Measurements from ENCODE around the gene NSRP1.
"Not testable (repeated sequence)": the region's sequence is repeated elsewhere in the genome, so short reads cannot be mapped to it uniquely, and the experiment has no call there.

Gene NSRP1

GRCh38 chr17:30130121-30130520, 13.5 kb downstream of the NSRP1 start:
- no peak for DNase-seq

GRCh38 chr17:30132615-30133014, 16.0 kb downstream of the NSRP1 start:
- no peak for DNase-seq

GRCh38 chr17:30133197-30133596, 16.6 kb downstream of the NSRP1 start:
- DNase-seq: no peak

- no peak for DNase-seq
Observed at GRCh38 chr17:30134551-30134950, 17.9 kb downstream of the NSRP1 start.

GRCh38 chr17:30137158-30137557, 20.5 kb downstream of the NSRP1 start:
- no peak for DNase-seq

- DNase-seq: not testable (repeated sequence)
Observed at GRCh38 chr17:30147860-30148259, 31.2 kb downstream of the NSRP1 start.

- no peak for DNase-seq
Observed at GRCh38 chr17:30148376-30148775, 31.8 kb downstream of the NSRP1 start.

- no peak for DNase-seq
Observed at GRCh38 chr17:30151471-30151870, 34.9 kb downstream of the NSRP1 start.

- DNase-seq: no peak
Observed at GRCh38 chr17:30153463-30153862, 36.8 kb downstream of the NSRP1 start.

GRCh38 chr17:30155389-30155788, 38.8 kb downstream of the NSRP1 start:
- DNase-seq: no peak

- no peak for DNase-seq
Observed at GRCh38 chr17:30158896-30159625, 42.4 kb downstream of the NSRP1 start.

- DNase-seq: no peak
Observed at GRCh38 chr17:30160419-30161172, 44.0 kb downstream of the NSRP1 start.

GRCh38 chr17:30161601-30162000, 45.0 kb downstream of the NSRP1 start:
- no peak for DNase-seq

GRCh38 chr17:30164531-30164930, 47.9 kb downstream of the NSRP1 start:
- DNase-seq: no peak

GRCh38 chr17:30165147-30165546, 48.5 kb downstream of the NSRP1 start:
- DNase-seq: no peak

- no peak for DNase-seq
Observed at GRCh38 chr17:30165960-30166359, 49.3 kb downstream of the NSRP1 start.

- DNase-seq: no peak
Observed at GRCh38 chr17:30170415-30170987, 53.9 kb downstream of the NSRP1 start.

- no peak for DNase-seq
Observed at GRCh38 chr17:30172560-30172959, 55.9 kb downstream of the NSRP1 start.

GRCh38 chr17:30173649-30174048, 57.0 kb downstream of the NSRP1 start:
- peak; percentile 12 for DNase-seq

- no peak for DNase-seq
Observed at GRCh38 chr17:30174556-30174955, 57.9 kb downstream of the NSRP1 start.

GRCh38 chr17:30176855-30177254, 60.2 kb downstream of the NSRP1 start:
- no peak for DNase-seq

GRCh38 chr17:30186761-30187160, 70.1 kb downstream of the NSRP1 start:
- no peak for DNase-seq

GRCh38 chr17:30187573-30187972, 71.0 kb downstream of the NSRP1 start:
- DNase-seq: no peak
